ENCODE measurements around the gene DOLPP1.
"Not testable (repeated sequence)": the region's sequence is repeated elsewhere in the genome, so short reads cannot be mapped to it uniquely, and the experiment has no call there.

DNA sequence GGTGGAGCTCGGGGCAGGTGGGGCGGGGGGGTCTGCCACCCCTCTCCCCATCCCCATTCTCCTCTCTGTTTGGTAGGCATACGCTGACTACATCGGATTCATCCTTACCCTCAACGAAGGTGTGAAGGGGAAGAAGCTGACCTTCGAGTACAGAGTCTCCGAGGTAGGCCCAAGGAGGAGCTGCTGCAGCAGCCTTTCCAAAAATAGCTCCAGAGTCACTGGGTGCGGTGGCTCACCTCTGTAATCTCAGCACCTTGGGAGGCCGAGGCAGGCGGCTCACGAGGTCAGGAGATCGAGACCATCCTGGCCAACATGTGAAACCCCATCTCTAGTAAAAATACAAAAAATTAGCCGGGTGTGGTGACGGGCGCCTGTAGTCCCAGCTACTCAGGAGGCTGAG is 42.1 kb downstream of the DOLPP1 start:
- TF ChIP-seq, protein P1, sequence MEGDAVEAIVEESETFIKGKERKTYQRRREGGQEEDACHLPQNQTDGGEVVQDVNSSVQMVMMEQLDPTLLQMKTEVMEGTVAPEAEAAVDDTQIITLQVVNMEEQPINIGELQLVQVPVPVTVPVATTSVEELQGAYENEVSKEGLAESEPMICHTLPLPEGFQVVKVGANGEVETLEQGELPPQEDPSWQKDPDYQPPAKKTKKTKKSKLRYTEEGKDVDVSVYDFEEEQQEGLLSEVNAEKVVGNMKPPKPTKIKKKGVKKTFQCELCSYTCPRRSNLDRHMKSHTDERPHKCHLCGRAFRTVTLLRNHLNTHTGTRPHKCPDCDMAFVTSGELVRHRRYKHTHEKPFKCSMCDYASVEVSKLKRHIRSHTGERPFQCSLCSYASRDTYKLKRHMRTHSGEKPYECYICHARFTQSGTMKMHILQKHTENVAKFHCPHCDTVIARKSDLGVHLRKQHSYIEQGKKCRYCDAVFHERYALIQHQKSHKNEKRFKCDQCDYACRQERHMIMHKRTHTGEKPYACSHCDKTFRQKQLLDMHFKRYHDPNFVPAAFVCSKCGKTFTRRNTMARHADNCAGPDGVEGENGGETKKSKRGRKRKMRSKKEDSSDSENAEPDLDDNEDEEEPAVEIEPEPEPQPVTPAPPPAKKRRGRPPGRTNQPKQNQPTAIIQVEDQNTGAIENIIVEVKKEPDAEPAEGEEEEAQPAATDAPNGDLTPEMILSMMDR (IDR thresholded peaks at IDR 0.05): not testable (repeated sequence)
- not testable (repeated sequence) for TF ChIP-seq POLR2A (IDR thresholded peaks at IDR 0.05)
